Breast epithelium (tissue), 4 donors: ENCODE results near the gene OR6S1. TPM values are rescaled to one million over a fixed set of nuclear protein-coding genes. Genes with fewer than 3 reads are reported as not detected.
A peak's percentile ranks its signal among the peaks of the same experiment; 100 is the strongest.
"Not testable (repeated sequence)": the region's sequence is repeated elsewhere in the genome, so short reads cannot be mapped to it uniquely, and the experiment has no call there.

Experiments
- DNase-seq, 2 donors: peaks; one replicate each; pipeline ENCODE4 v3.0.0-alpha.2; 2019; ENCODE audit warnings: low spot score in 2 of 2
- H3K27ac ChIP-seq, 2 donors: fragments of 200-600 bp; sonication (generic) in 1 of 2; one replicate each; pipeline ENCODE4 v1.5.1; 2016 to 2019; ENCODE audit warnings: mild to moderate bottlenecking in 1 of 2
- H3K27me3 ChIP-seq, 2 donors: fragments of 200-600 bp; sonication (generic) in 1 of 2; one replicate each; pipeline versions ENCODE4 v1.5.1 to v1.6.0; 2017 to 2019; ENCODE audit warnings: control low read depth in 1 of 2, mild to moderate bottlenecking in 1 of 2
- H3K36me3 ChIP-seq: fragments of 200-600 bp; one replicate; pipeline ENCODE4 v1.5.1; 2019
- H3K4me1 ChIP-seq, 2 donors: fragments of 200-600 bp; sonication (generic); one replicate each; pipeline ENCODE4 v1.5.1; 2016 to 2019; ENCODE audit warnings: control low read depth in 1 of 2
- H3K4me3 ChIP-seq, 3 donors: fragments of 200-600 bp; sonication (generic); 1 replicate in 2 of 3; 2 replicates in 1 of 3; pipeline ENCODE4 v1.5.1; 2016 to 2019; ENCODE audit warnings: mild to moderate bottlenecking in 3 of 3, moderate library complexity in 2 of 3
- H3K9me3 ChIP-seq, 2 donors: fragments of 200-600 bp; sonication (generic) in 1 of 2; one replicate each; pipeline ENCODE4 v1.5.1; 2016 to 2019; ENCODE audit warnings: control low read depth in 1 of 2
- POLR2A ChIP-seq: fragments of 450-650 bp; IDR thresholded peaks from one replicate; pipeline ENCODE4 v1.6.1; 2016; ENCODE audit warnings: antibody characterized with exemption, mild to moderate bottlenecking, moderate library complexity
- POLR2AphosphoS5 ChIP-seq, 3 donors: sonication (generic); formaldehyde crosslinking; IDR thresholded peaks; one replicate each; pipeline ENCODE4 v1.6.1; 2017; ENCODE audit warnings: antibody characterized with exemption in 3 of 3
- intact Hi-C: fragments of 100-400 bp; cut with DNase I; formaldehyde crosslinking; loops from one replicate; pipeline ENCODE4 v1.15.1; 2023; ENCODE audit warnings: low total_unique reads
- total RNA-seq, 3 donors: library from RNA; depleted of rRNA; stranded (reverse); fragments of >200 nt; gene quantifications; one replicate each; pipeline ENCODE4 v1.1.0, GENCODE V29; 2016
- TF ChIP-seq, protein P1 (sequence below), 3 donors: fragments of 450-650 bp; IDR thresholded peaks; one replicate each; pipeline ENCODE4 v1.5.1; 2016 to 2017; ENCODE audit warnings: antibody characterized with exemption in 3 of 3, mild to moderate bottlenecking in 3 of 3, moderate library complexity in 3 of 3

Gene OR6S1
- total RNA-seq, 3 donors from 2014 or later: not detected

DNA sequence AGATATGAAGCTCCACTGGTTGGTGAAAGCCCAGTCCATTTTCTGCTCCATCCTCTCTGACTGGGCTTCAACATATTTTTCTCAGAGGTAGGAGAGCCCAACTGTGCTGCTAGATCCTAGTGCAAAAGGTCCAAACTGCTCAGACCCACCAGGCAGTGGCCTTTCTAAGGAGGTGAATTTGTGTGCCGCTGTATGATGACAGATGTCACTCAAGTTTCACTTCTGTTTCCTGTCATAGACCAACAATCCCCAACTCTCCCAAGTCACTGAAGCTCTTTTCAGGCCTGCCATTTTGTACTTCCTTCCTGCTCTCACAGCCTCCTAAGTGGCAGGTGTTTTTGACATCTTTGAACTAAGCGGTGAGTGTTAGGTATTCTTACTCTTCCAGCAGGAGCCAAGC is 26.5 kb upstream of the OR6S1 start:
- Histone ChIP-seq H3K36me3 (no peaks in the 10 kb centered on the region), H3K4me1 (no peaks in the 10 kb centered on the region), H3K27ac (no peak overlapping the region), H3K27me3 (no peaks in the 10 kb centered on the region), H3K9me3 (no peaks in the 10 kb centered on the region), H3K4me3 (no peak overlapping the region)
- TF ChIP-seq, protein P1, sequence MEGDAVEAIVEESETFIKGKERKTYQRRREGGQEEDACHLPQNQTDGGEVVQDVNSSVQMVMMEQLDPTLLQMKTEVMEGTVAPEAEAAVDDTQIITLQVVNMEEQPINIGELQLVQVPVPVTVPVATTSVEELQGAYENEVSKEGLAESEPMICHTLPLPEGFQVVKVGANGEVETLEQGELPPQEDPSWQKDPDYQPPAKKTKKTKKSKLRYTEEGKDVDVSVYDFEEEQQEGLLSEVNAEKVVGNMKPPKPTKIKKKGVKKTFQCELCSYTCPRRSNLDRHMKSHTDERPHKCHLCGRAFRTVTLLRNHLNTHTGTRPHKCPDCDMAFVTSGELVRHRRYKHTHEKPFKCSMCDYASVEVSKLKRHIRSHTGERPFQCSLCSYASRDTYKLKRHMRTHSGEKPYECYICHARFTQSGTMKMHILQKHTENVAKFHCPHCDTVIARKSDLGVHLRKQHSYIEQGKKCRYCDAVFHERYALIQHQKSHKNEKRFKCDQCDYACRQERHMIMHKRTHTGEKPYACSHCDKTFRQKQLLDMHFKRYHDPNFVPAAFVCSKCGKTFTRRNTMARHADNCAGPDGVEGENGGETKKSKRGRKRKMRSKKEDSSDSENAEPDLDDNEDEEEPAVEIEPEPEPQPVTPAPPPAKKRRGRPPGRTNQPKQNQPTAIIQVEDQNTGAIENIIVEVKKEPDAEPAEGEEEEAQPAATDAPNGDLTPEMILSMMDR (IDR thresholded peaks at IDR 0.05): no peak
- TF ChIP-seq POLR2AphosphoS5 (IDR thresholded peaks at IDR 0.05): no peak
- no peak for TF ChIP-seq POLR2A
- intact Hi-C loops: no loop called here
- no peak for DNase-seq

DNA sequence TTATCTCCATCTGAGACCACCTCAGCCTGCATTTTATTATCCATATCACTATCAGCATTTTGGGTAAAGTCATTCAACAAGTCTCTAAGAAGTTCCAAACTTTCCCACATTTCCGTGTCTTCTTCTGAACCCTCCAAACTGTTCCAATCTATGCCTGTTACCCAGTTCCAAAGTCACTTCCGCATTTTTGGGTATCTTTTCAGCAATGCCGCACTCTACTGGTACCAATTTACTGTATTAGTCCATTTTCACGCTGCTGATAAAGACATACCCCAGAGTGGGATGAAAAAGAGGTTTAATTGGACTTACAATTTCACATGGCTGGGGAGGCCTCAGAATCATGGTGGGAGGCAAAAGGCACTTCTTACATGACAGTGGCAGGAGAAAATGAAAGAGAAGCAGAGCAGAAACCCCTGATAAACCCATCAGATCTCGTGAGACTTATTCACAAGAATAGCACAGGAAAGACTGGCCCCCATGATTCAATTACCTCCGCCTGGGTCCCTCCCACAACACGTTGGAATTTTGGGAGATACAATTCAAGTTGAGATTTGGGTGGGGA is 25.0 kb upstream of the OR6S1 start:
- DNase-seq, H3K27me3 ChIP-seq, H3K27ac ChIP-seq, H3K4me3 ChIP-seq, H3K36me3 ChIP-seq, H3K4me1 ChIP-seq, H3K9me3 ChIP-seq, intact Hi-C loops: not testable (repeated sequence)

DNA sequence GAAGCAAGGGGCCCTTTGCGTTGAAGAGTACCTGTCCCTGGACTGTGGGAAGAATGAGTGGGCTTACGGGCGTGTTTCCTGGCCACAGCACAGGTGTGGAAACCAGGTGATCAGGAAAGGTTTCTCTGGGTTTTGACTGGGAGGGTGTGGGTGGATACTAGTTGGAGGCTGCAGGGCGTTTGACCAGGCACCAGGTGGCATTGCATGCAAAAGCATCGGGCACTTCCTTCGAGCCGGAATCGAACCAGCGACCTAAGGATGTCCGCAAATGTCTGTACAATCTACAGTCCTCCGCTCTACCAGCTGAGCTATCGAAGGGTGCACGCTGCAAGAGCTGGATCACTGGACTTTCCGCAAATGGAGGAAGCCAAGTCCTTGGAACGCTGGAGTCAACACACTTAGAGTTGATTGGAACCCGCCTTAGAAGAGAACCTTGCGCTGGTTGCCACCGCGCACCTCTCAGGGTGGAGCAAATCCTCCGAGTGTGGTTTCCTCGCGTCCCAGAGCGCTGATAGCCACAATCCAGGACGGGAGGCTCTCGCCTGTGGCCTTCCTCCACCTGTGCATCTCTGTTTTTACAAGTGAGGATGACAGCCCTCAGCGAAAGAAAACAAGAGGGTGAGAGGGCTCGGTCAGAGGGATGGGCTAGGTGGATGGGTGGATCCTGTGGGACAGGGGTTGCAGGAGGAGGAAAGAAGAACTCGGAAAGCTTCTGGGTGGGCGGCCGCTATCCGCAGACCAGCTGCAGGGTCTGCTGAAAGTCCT is 21.7 kb upstream of the OR6S1 start:
- Histone ChIP-seq H3K27ac (peak overlapping the region in 1 of 2 donors; percentile 7), H3K4me3 (peak overlapping the region in 2 of 3 donors; percentile 43 to 56), H3K36me3 (no peaks in the 10 kb centered on the region), H3K9me3 (no peaks in the 10 kb centered on the region), H3K27me3 (peaks cover 0 to 12% of the 10 kb centered on the region in 2 donors), H3K4me1 (no peaks in the 10 kb centered on the region)
- DNase-seq: peak; percentile 70 to 83
- intact Hi-C loops: no loop called here
- peak in 2 of 3 donors; percentile 38 to 44 for TF ChIP-seq POLR2AphosphoS5 (IDR thresholded peaks at IDR 0.05)
- TF ChIP-seq, protein P1 (IDR thresholded peaks at IDR 0.05): peak in 2 of 3 donors; percentile 55 to 67
- no peak for TF ChIP-seq POLR2A

DNA sequence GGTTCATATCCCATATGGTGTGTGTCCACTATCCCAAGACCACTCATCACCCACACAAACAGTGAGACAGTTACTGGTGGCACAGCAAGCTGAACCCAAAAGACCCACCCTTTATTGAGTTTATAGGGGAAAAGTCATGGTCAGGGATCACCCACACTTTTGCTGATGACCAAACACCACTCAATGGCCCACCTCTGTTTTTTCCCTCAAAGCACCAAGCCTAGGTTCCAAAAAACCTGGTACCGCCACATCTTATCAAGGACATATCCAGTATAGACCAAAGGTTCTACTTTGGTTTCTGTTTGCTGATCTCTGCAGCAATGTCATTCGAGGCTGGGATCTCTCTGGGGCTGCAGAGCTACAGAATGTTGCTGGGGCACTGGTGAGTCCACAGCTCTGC is 19.7 kb upstream of the OR6S1 start:
- no peak for TF ChIP-seq POLR2A
- TF ChIP-seq POLR2AphosphoS5 (IDR thresholded peaks at IDR 0.05): no peak
- TF ChIP-seq, protein P1 (IDR thresholded peaks at IDR 0.05): no peak
- Histone ChIP-seq H3K4me3 (no peak overlapping the region), H3K4me1 (no peaks in the 10 kb centered on the region), H3K27ac (no peak overlapping the region), H3K9me3 (no peaks in the 10 kb centered on the region), H3K36me3 (no peaks in the 10 kb centered on the region), H3K27me3 (peaks cover 0 to 25% of the 10 kb centered on the region in 2 donors)
- intact Hi-C loops: loop anchor here (2.0 kb wide), 1 partner anchor 14 kb away; no protein-coding TSS in a partner anchor
- DNase-seq: no peak

DNA sequence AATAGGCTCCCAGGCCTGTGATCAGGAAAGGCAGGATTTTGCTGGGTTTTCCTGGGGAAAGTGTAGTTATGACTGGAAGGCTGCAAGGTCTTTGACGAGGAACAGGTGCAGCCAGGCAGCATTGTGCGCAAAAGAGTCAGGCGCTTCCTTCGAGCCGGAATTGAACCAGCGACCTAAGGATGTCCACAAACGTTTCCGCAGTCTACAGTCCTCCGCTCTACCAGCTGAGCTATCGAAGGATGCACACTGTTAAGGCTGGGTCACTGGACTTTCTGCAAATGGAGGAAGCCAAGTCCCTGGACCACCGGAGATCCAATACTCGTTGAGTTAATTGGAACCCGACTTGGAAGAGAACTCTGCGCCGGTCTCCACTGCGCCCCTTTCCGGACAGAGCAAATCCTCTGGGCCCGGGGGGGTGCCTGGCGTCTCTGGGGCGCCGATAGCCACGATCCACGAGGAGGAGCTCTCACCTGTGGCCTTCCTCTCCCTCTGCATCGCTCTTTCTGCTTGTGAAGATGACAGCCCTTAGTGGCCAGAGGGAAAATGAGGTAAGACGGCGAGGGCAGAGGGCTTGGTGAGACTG is 18.4 kb upstream of the OR6S1 start:
- TF ChIP-seq POLR2AphosphoS5 (IDR thresholded peaks at IDR 0.05) (no peak), POLR2A (no peak)
- TF ChIP-seq, protein P1 (IDR thresholded peaks at IDR 0.05): no peak
- DNase-seq: no peak
- no peaks in the 10 kb centered on the region for H3K36me3 ChIP-seq
- no peak overlapping the region for H3K27ac ChIP-seq
- peaks cover 0 to 36% of the 10 kb centered on the region in 2 donors for H3K27me3 ChIP-seq
- no peaks in the 10 kb centered on the region for H3K9me3 ChIP-seq
- no peak overlapping the region for H3K4me3 ChIP-seq
- intact Hi-C loops: loop anchor here (2.0 kb wide), 1 partner anchor 15 kb away; no protein-coding TSS in a partner anchor
- H3K4me1 ChIP-seq: no peaks in the 10 kb centered on the region
